ENCODE results near the gene SFT2D1. TPM values are rescaled to one million over a fixed set of nuclear protein-coding genes. Genes with fewer than 3 reads are reported as not detected.
A peak's percentile ranks its signal among the peaks of the same experiment; 100 is the strongest.

The SFT2D1 gene
- polyA plus RNA-seq (2013, experiment 1 of 2): 57.5 TPM
- polyA plus RNA-seq (2013, experiment 2 of 2): 62.7 TPM

GRCh38 chr6:166342349-166343149 is at the start of gene SFT2D1:
Gene SFT2D1 (minus strand): TSS chr6:166342545. CDS start chr6:166342481, 64 bp downstream.
- H3K9me3 ChIP-seq (ENCODE audit: control insufficient read depth, low read length): no peaks in the 10 kb centered on the region
- H3K27me3 ChIP-seq (ENCODE audit: control insufficient read depth in 1 of 2, insufficient read depth in 1 of 2, low read length in 2 of 2): peaks cover 0 to 4% of the 10 kb centered on the region in 2 experiments
- peak within 1 kb of the TSS; percentile 98 for H4K91ac ChIP-seq (ENCODE audit: low read length)
- peak within 1 kb of the TSS in 1 of 2 experiments; percentile 91 for H3K23ac ChIP-seq (ENCODE audit: low read length in 2 of 2)
- peaks cover 8% of the 10 kb centered on the region for H3K4me1 ChIP-seq (ENCODE audit: control insufficient read depth, insufficient read depth, low read depth, low read length)
- peaks cover 7% of the 10 kb centered on the region for H3K79me1 ChIP-seq (replicated peaks; ENCODE audit: low read length, poor library complexity, severe bottlenecking)
- H3K4me3 ChIP-seq (ENCODE audit: insufficient read depth in 1 of 2, low read depth in 1 of 2, low read length in 2 of 2): peak within 1 kb of the TSS; percentile 96 to 99
- H3K27ac ChIP-seq (ENCODE audit: low read length, poor library complexity, severe bottlenecking): peak within 1 kb of the TSS; percentile 31
- peak within 1 kb of the TSS; percentile 90 for H3K4me2 ChIP-seq (ENCODE audit: low read length, poor library complexity, severe bottlenecking)
- H2AK5ac ChIP-seq (ENCODE audit: low read length, severe bottlenecking): peak within 1 kb of the TSS; percentile 68
- H3K36me3 ChIP-seq (ENCODE audit: control insufficient read depth in 1 of 2, insufficient read depth in 2 of 2, low read depth in 1 of 2, low read length in 2 of 2): peaks cover 0 to 12% of the 10 kb centered on the region in 2 experiments
- peak within 1 kb of the TSS; percentile 75 for H2BK15ac ChIP-seq (ENCODE audit: low read depth, poor library complexity, severe bottlenecking)
- H3K14ac ChIP-seq (ENCODE audit: low read length in 2 of 2): peak within 1 kb of the TSS; percentile 59 to 99
- DNase-seq: peak; percentile 87
- H3K18ac ChIP-seq (ENCODE audit: low read depth in 1 of 2, low read length in 2 of 2): peak within 1 kb of the TSS; percentile 94 to 99
- H2BK5ac ChIP-seq (ENCODE audit: low read depth, low read length, poor library complexity, severe bottlenecking): peak within 1 kb of the TSS; percentile 61
- peak within 1 kb of the TSS; percentile 97 for H3K9ac ChIP-seq (ENCODE audit: low read length)
- H2BK120ac ChIP-seq (ENCODE audit: low read depth, low read length): peak within 1 kb of the TSS; percentile 87
- peak within 1 kb of the TSS in 1 of 2 experiments; percentile 47 for H2BK12ac ChIP-seq (ENCODE audit: low read length in 2 of 2)
- peak within 1 kb of the TSS; percentile 95 for H2AFZ ChIP-seq (ENCODE audit: low read depth, low read length)
- under 1% methylated on average over 70 of the region's 73 CpGs for WGBS
- peak within 1 kb of the TSS; percentile 90 to 93 for H3K4ac ChIP-seq (ENCODE audit: low read depth in 1 of 2, low read length in 2 of 2)
- peak within 1 kb of the TSS; percentile 98 for H4K8ac ChIP-seq (ENCODE audit: low read length)

GRCh38 chr6:166389119-166389518 is 46.8 kb upstream of the SFT2D1 start:
- no peak overlapping the region for H3K14ac ChIP-seq (ENCODE audit: low read length in 2 of 2)
- H2BK5ac ChIP-seq (ENCODE audit: low read depth, low read length, poor library complexity, severe bottlenecking): no peak overlapping the region
- H3K9me3 ChIP-seq (ENCODE audit: control insufficient read depth, low read length): no peaks in the 10 kb centered on the region
- H3K27ac ChIP-seq (ENCODE audit: low read length, poor library complexity, severe bottlenecking): no peak overlapping the region
- no peak overlapping the region for H4K8ac ChIP-seq (ENCODE audit: low read length)
- no peaks in the 10 kb centered on the region for H3K36me3 ChIP-seq (ENCODE audit: control insufficient read depth in 1 of 2, insufficient read depth in 2 of 2, low read depth in 1 of 2, low read length in 2 of 2)
- WGBS: no CpG with 5 or more reads among the region's 3 CpGs
- H2BK12ac ChIP-seq (ENCODE audit: low read length in 2 of 2): no peak overlapping the region
- no peak overlapping the region for H2AK5ac ChIP-seq (ENCODE audit: low read length, severe bottlenecking)
- H4K91ac ChIP-seq (ENCODE audit: low read length): no peak overlapping the region
- H2BK15ac ChIP-seq (ENCODE audit: low read depth, poor library complexity, severe bottlenecking): no peak overlapping the region
- H3K79me1 ChIP-seq (replicated peaks; ENCODE audit: low read length, poor library complexity, severe bottlenecking): no peaks in the 10 kb centered on the region
- H2BK120ac ChIP-seq (ENCODE audit: low read depth, low read length): no peak overlapping the region
- no peak overlapping the region for H2AFZ ChIP-seq (ENCODE audit: low read depth, low read length)
- no peak overlapping the region for H3K18ac ChIP-seq (ENCODE audit: low read depth in 1 of 2, low read length in 2 of 2)
- no peak overlapping the region for H3K4me3 ChIP-seq (ENCODE audit: insufficient read depth in 1 of 2, low read depth in 1 of 2, low read length in 2 of 2)
- no peak for DNase-seq
- H3K23ac ChIP-seq (ENCODE audit: low read length in 2 of 2): no peak overlapping the region
- no peak overlapping the region for H3K4ac ChIP-seq (ENCODE audit: low read depth in 1 of 2, low read length in 2 of 2)
- H3K4me1 ChIP-seq (ENCODE audit: control insufficient read depth, insufficient read depth, low read depth, low read length): no peaks in the 10 kb centered on the region
- H3K9ac ChIP-seq (ENCODE audit: low read length): no peak overlapping the region
- H3K4me2 ChIP-seq (ENCODE audit: low read length, poor library complexity, severe bottlenecking): no peak overlapping the region
- H3K27me3 ChIP-seq (ENCODE audit: control insufficient read depth in 1 of 2, insufficient read depth in 1 of 2, low read length in 2 of 2): peaks cover 8 to 22% of the 10 kb centered on the region in 2 experiments

- Histone ChIP-seq H3K79me1 (replicated peaks; ENCODE audit: low read length, poor library complexity, severe bottlenecking) (no peaks in the 10 kb centered on the region), H3K27me3 (ENCODE audit: control insufficient read depth in 1 of 2, insufficient read depth in 1 of 2, low read length in 2 of 2) (peaks cover 6 to 15% of the 10 kb centered on the region in 2 experiments), H3K18ac (ENCODE audit: low read depth in 1 of 2, low read length in 2 of 2) (no peak overlapping the region), H2BK5ac (ENCODE audit: low read depth, low read length, poor library complexity, severe bottlenecking) (no peak overlapping the region), H3K14ac (ENCODE audit: low read length in 2 of 2) (no peak overlapping the region), H3K4ac (ENCODE audit: low read depth in 1 of 2, low read length in 2 of 2) (no peak overlapping the region), H3K4me3 (ENCODE audit: insufficient read depth in 1 of 2, low read depth in 1 of 2, low read length in 2 of 2) (no peak overlapping the region), H2BK120ac (ENCODE audit: low read depth, low read length) (no peak overlapping the region), H2BK12ac (ENCODE audit: low read length in 2 of 2) (no peak overlapping the region), H3K9me3 (ENCODE audit: control insufficient read depth, low read length) (no peaks in the 10 kb centered on the region), H4K8ac (ENCODE audit: low read length) (no peak overlapping the region), H3K4me1 (ENCODE audit: control insufficient read depth, insufficient read depth, low read depth, low read length) (no peaks in the 10 kb centered on the region), H3K36me3 (ENCODE audit: control insufficient read depth in 1 of 2, insufficient read depth in 2 of 2, low read depth in 1 of 2, low read length in 2 of 2) (no peaks in the 10 kb centered on the region), H2AFZ (ENCODE audit: low read depth, low read length) (no peak overlapping the region), H3K27ac (ENCODE audit: low read length, poor library complexity, severe bottlenecking) (no peak overlapping the region), H3K23ac (ENCODE audit: low read length in 2 of 2) (no peak overlapping the region), H3K4me2 (ENCODE audit: low read length, poor library complexity, severe bottlenecking) (no peak overlapping the region), H2BK15ac (ENCODE audit: low read depth, poor library complexity, severe bottlenecking) (no peak overlapping the region), H4K91ac (ENCODE audit: low read length) (no peak overlapping the region), H2AK5ac (ENCODE audit: low read length, severe bottlenecking) (no peak overlapping the region), H3K9ac (ENCODE audit: low read length) (no peak overlapping the region)
- WGBS: 89% methylated on average over 12 of the region's 13 CpGs
- no peak for DNase-seq
Observed at GRCh38 chr6:166388290-166389004, 46.1 kb upstream of the SFT2D1 start.
